HG02642 (cell line): Measurements from ENCODE around the gene PPM1K.
A peak's percentile ranks its signal among the peaks of the same experiment; 100 is the strongest.

ENCODE experiments used
- ATAC-seq: cut with Tn5 transposase; IDR thresholded peaks from one replicate; pipeline ENCODE4 v1.9.1; 2021; ENCODE audit warnings: mild to moderate bottlenecking; ENCODE audit not compliant: unreplicated experiment, poor library complexity

PPM1K gene

GRCh38 chr4:88225232-88226105 is 58.9 kb downstream of the PPM1K start:
- no peak for ATAC-seq

- ATAC-seq, result no peak
Measured at GRCh38 chr4:88223516-88223915, 60.8 kb downstream of the PPM1K start.

- ATAC-seq, result peak; percentile 64
Measured at GRCh38 chr4:88219099-88219498, 65.3 kb downstream of the PPM1K start.

GRCh38 chr4:88217169-88217568 is 67.2 kb downstream of the PPM1K start:
- no peak for ATAC-seq

- ATAC-seq, result no peak
Measured at GRCh38 chr4:88216395-88216794, 68.0 kb downstream of the PPM1K start.

- no peak for ATAC-seq
Measured at GRCh38 chr4:88215351-88215750, 69.0 kb downstream of the PPM1K start.

- ATAC-seq, result peak; percentile 13
Measured at GRCh38 chr4:88212253-88212561, 72.2 kb downstream of the PPM1K start.

- ATAC-seq, result peak; percentile 70
Measured at GRCh38 chr4:88211473-88212252, 72.7 kb downstream of the PPM1K start.

GRCh38 chr4:88208156-88208555 is 76.2 kb downstream of the PPM1K start:
- ATAC-seq, result no peak
